ENCODE data around the gene ALOX12B. TPM values are rescaled to one million over a fixed set of nuclear protein-coding genes. Genes with fewer than 3 reads are reported as not detected.

ALOX12B gene
- polyA plus RNA-seq (2013, experiment 1 of 2), result not detected
- not detected for polyA plus RNA-seq (2013, experiment 2 of 2)

DNA sequence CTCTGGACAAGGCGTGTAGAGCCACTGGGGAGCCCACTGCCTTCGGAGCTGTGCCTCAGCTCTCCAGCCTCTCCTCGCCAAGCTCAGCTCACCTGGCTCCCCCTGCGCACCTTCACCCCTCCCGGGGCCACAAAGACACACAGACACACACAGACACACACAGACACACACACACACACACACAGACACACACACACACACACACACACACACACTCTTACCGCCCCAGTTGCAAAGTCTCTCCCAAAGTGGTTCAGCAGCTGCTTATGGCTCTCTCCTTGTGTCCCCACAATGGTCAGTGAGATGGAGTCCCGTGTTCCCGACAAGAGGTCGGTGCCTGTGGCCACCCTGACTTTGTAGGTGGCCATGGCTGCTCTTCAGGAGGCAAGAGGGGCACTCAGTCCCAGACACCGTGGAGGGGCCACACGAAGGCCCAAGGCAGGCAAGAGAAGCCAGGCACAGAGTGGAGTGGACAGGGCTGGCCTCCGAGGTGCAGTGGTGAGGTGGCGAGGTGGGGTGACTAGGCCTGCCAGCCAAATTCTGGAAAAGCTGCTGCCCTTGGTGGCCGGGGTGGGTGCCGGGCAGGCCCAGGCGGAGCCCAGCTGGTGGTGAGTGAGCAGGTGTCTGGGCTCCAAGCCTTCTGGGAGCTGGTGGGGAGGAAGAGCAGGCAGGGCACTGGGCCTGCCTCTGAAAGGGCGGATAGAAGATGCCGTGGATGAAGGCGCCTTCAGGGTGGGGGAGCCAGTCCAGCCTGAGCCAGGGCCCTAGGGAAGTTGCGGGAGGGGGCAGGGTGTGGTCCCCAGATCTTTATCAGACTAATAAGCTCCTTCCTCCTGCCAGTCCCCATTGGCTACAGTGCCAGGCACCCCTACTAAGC, at the start of gene ALOX12B:
ALOX12B (minus strand) TSS at position 642 of the 877 bp plus-strand sequence; CDS start at position 368, 274 bp downstream.
- Histone ChIP-seq H3K36me3 (ENCODE audit: control insufficient read depth, insufficient read depth, low read length) (no peaks in the 10 kb centered on the region), H3K9me3 (ENCODE audit: control insufficient read depth, low read length) (no peaks in the 10 kb centered on the region), H3K27ac (ENCODE audit: low read depth, low read length, severe bottlenecking) (no peak within 1 kb of the TSS), H3K4me1 (ENCODE audit: control insufficient read depth, insufficient read depth, low read length, poor library complexity, severe bottlenecking) (no peaks in the 10 kb centered on the region), H3K4me3 (ENCODE audit: extremely low read depth, insufficient read depth, low read length, poor library complexity, severe bottlenecking) (no peak within 1 kb of the TSS)
- WGBS, 2 experiments (ENCODE audit: insufficient coverage in 2 of 2), result 86 to 88% methylated on average over 11 to 18 of the region's 20 CpGs

DNA sequence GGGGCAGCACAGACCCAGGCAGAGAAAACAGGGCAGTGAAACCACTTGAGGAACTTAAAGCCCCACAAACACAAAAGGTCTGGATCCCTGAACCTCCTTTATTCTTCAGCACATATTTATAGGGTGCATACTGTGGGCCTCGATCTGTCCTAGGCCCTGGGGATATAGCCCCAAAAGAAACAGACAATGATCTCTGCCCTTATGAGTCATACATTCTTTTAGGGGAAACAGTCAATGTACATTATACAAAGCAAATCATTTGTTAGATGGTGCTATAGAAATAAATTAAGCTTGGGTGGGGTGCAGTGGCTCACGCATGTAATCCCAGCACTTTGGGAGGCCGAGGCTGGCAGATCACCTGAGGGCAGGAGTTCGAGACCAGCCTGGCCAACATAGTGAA, 46.4 kb upstream of the ALOX12B start:
- Histone ChIP-seq H3K4me1 (ENCODE audit: control insufficient read depth, insufficient read depth, low read length, poor library complexity, severe bottlenecking) (peaks cover 12% of the 10 kb centered on the region), H3K27ac (ENCODE audit: low read depth, low read length, severe bottlenecking) (peak overlapping the region; percentile 45), H3K4me3 (ENCODE audit: extremely low read depth, insufficient read depth, low read length, poor library complexity, severe bottlenecking) (no peak overlapping the region), H3K36me3 (ENCODE audit: control insufficient read depth, insufficient read depth, low read length) (no peaks in the 10 kb centered on the region), H3K9me3 (ENCODE audit: control insufficient read depth, low read length) (no peaks in the 10 kb centered on the region)
- WGBS, 2 experiments (ENCODE audit: insufficient coverage in 2 of 2), result 86 to 95% methylated on average over 3 to 4 of the region's 4 CpGs

DNA sequence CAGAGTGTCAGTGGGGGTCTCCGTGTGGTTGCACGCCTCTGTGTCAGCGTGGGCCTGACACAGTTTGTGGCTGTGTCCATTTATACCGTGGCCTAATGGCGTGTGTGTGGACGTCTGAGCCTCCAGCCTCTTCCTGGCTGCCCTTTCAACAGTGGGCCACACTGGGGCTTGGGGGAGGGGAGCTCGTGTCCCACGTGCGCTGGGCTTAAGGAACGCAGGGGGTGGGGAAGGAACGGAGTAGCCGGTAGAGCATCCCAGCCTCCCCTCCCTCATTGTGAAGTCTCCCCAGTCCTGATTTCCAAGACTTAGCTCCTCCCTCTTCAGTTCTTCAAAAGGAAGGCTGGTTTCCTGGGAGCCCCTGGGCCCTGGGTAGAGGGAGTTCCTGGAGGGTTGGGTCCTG, 45.9 kb upstream of the ALOX12B start:
- no peaks in the 10 kb centered on the region for H3K36me3 ChIP-seq (ENCODE audit: control insufficient read depth, insufficient read depth, low read length)
- peaks cover 12% of the 10 kb centered on the region for H3K4me1 ChIP-seq (ENCODE audit: control insufficient read depth, insufficient read depth, low read length, poor library complexity, severe bottlenecking)
- WGBS, 2 experiments (ENCODE audit: insufficient coverage in 2 of 2), result 67 to 75% methylated on average over 5 to 10 of the region's 12 CpGs
- H3K9me3 ChIP-seq (ENCODE audit: control insufficient read depth, low read length), result no peaks in the 10 kb centered on the region
- peak overlapping the region; percentile 45 for H3K27ac ChIP-seq (ENCODE audit: low read depth, low read length, severe bottlenecking)
- no peak overlapping the region for H3K4me3 ChIP-seq (ENCODE audit: extremely low read depth, insufficient read depth, low read length, poor library complexity, severe bottlenecking)

DNA sequence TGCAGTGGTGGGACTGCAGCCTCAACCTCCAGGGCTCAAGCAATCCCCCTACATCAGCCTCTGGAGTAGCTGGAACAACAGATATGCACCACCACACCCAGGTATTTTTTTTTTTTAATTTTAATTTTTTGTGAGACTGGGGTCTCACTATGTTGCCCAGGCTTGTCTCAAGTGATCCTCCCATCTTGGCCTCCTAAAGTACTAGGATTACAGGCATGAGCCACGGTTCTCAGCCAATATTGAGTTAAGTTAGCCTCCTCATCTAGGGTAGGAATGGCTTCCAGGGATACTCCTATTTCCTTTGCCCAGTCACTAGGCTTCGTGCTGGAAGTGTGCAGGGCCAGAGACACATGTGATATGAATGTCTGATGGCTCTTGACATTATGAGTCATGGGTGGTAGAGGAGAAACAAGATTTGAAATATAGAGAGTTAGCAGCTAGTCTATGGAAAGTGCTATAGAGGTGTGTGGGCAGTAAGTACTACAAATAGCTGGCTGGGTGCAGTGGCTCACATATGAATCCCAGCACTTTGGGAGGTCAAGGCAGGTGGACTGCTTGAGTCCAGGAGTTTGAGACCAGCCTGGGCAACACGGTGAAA, 44.4 kb upstream of the ALOX12B start:
- Histone ChIP-seq H3K4me3 (ENCODE audit: extremely low read depth, insufficient read depth, low read length, poor library complexity, severe bottlenecking) (no peak overlapping the region), H3K9me3 (ENCODE audit: control insufficient read depth, low read length) (no peaks in the 10 kb centered on the region), H3K36me3 (ENCODE audit: control insufficient read depth, insufficient read depth, low read length) (no peaks in the 10 kb centered on the region), H3K4me1 (ENCODE audit: control insufficient read depth, insufficient read depth, low read length, poor library complexity, severe bottlenecking) (peaks cover 13% of the 10 kb centered on the region), H3K27ac (ENCODE audit: low read depth, low read length, severe bottlenecking) (no peak overlapping the region)
- 94 to 100% methylated on average over 1 to 2 of the region's 3 CpGs for WGBS, 2 experiments (ENCODE audit: insufficient coverage in 2 of 2)

DNA sequence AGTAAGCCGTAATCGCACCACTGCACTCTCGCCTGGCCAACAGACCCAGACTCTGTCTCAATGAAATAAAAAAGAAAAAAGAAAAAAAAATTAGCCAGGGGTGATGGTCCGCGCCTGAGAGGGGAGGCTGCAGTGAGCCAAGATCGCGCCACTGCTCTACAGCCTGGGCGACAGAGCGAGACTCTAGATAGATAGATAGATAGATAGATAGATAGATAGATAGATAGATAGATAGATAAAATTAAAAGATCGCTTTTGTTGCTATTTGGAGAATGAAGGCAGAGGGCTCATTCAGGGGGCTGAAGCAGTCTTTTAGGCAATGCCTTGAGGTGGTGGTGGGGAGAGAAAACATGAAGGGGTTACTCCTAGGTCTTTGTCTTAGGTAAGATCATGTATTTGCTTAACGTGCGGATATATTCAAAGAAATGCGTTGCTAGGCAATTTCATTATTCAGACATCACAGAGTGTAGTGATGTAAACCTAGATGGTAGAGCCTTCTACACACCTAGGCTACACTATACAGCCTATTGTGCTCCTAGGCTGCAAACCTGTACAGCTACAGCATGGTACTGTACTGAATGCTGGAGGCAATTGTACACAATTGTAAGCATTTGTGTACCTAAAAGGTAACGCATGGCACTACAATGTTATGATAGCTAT, 40.7 kb upstream of the ALOX12B start:
- peaks cover 23% of the 10 kb centered on the region for H3K4me1 ChIP-seq (ENCODE audit: control insufficient read depth, insufficient read depth, low read length, poor library complexity, severe bottlenecking)
- H3K4me3 ChIP-seq (ENCODE audit: extremely low read depth, insufficient read depth, low read length, poor library complexity, severe bottlenecking), result no peak overlapping the region
- H3K27ac ChIP-seq (ENCODE audit: low read depth, low read length, severe bottlenecking), result no peak overlapping the region
- WGBS, 2 experiments (ENCODE audit: insufficient coverage in 2 of 2), result 89 to 94% methylated on average over 8 to 9 of the region's 14 CpGs
- no peaks in the 10 kb centered on the region for H3K9me3 ChIP-seq (ENCODE audit: control insufficient read depth, low read length)
- H3K36me3 ChIP-seq (ENCODE audit: control insufficient read depth, insufficient read depth, low read length), result no peaks in the 10 kb centered on the region

DNA sequence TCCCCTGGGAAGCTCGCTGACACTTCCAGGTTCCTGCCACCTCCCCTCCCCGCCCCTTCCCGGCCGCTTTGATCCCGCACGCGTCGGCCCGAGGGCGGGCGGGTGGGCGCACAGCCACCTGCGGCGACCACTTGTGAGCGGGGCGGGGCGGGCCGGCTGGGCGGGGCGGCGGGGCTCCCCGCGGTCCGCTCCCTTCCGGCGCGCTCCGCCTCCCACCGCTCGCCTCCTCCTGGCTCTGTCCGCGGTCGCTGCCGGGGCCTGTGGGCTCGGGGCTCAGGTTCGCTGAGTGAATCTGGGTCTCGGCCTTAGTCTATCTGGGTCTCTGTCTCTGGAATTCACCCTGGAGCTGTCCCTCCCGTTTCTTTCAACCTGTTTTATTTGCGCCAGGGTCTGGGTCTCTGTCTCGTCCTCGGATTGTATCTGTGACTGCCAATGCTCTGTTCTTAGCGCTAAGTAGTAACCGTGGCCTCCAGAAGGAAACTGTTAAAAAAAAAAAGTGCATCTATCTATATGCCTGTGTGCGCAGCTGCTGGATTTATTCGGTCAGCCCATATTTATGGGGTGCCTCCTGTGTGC, 39.1 kb upstream of the ALOX12B start:
- 0 to 1% methylated on average over 33 to 34 of the region's 45 CpGs for WGBS, 2 experiments (ENCODE audit: insufficient coverage in 2 of 2)

DNA sequence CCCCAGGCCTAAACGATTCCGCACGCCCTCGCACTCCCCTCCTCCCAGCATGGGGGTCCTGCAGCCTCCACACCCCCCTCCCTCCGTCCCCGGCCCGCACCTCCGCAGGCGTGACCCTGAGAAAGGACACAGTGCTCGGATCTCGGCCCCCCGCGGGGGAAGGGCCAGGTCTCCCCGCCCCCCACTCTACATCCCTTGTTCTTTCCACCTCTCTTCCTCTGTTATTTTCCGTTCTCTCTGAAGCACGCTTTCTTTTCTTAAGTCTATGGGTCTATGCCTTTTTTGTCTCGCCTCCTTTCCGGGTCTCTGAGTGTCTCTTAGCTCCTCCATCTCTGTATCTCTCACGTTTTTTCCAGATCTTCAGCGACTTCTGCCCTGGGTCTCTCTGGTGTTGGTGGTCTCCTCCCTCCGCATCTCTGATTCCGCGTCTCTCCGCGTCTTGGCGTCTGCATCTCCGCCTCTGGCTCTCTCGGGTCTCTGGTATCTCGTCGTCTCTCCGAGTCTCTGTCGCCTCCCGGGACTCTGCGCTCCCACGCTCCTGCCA, 38.5 kb upstream of the ALOX12B start:
- Histone ChIP-seq H3K9me3 (ENCODE audit: control insufficient read depth, low read length) (no peaks in the 10 kb centered on the region), H3K4me1 (ENCODE audit: control insufficient read depth, insufficient read depth, low read length, poor library complexity, severe bottlenecking) (peaks cover 23% of the 10 kb centered on the region), H3K36me3 (ENCODE audit: control insufficient read depth, insufficient read depth, low read length) (no peaks in the 10 kb centered on the region), H3K4me3 (ENCODE audit: extremely low read depth, insufficient read depth, low read length, poor library complexity, severe bottlenecking) (peak overlapping the region; percentile 66), H3K27ac (ENCODE audit: low read depth, low read length, severe bottlenecking) (no peak overlapping the region)
- 0 to 1% methylated on average over 20 to 27 of the region's 35 CpGs for WGBS, 2 experiments (ENCODE audit: insufficient coverage in 2 of 2)

More for the DNA sequence above, 39.1 kb upstream of the ALOX12B start:
- Histone ChIP-seq H3K4me1 (ENCODE audit: control insufficient read depth, insufficient read depth, low read length, poor library complexity, severe bottlenecking) (peaks cover 23% of the 10 kb centered on the region), H3K9me3 (ENCODE audit: control insufficient read depth, low read length) (no peaks in the 10 kb centered on the region), H3K36me3 (ENCODE audit: control insufficient read depth, insufficient read depth, low read length) (no peaks in the 10 kb centered on the region), H3K27ac (ENCODE audit: low read depth, low read length, severe bottlenecking) (no peak overlapping the region), H3K4me3 (ENCODE audit: extremely low read depth, insufficient read depth, low read length, poor library complexity, severe bottlenecking) (peak overlapping the region; percentile 66)

DNA sequence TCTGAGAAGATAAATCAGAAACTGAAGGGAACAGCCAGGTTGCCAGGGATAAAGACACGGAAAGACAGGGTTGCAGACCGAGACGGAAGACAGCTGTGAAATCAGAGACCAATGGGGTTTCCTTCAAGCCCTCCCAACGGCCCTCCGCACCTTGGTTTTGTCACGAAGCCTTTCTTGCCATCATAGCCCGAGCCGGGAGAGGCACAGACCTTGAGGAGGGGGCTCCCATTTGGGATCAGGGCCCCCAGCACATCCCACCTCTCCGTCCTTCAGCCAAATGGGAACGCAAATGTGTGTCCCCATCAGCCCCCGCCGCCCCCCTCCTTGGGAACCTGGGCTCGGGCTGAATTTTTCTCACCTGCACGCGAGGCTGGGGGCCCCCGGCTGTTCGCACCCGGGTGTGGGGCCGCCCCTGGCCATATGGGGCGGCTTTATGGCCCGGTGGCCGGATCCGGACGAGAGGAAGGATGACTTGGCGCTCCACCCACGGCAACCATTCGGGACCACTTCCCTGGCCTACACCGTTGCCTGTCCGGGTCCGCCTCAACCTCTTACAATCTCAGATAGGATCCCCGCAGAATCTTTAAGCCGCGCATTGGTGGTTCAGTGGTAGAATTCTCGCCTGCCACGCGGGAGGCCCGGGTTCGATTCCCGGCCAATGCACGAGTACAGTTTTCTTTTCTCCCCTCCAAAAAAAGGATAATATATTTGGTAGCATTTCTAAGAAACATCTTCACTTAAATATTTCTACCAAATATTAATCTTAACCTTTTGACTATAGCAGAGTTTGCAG, 37.8 kb upstream of the ALOX12B start:
- Histone ChIP-seq H3K4me1 (ENCODE audit: control insufficient read depth, insufficient read depth, low read length, poor library complexity, severe bottlenecking) (peaks cover 23% of the 10 kb centered on the region), H3K4me3 (ENCODE audit: extremely low read depth, insufficient read depth, low read length, poor library complexity, severe bottlenecking) (peak overlapping the region; percentile 66), H3K36me3 (ENCODE audit: control insufficient read depth, insufficient read depth, low read length) (no peaks in the 10 kb centered on the region), H3K27ac (ENCODE audit: low read depth, low read length, severe bottlenecking) (no peak overlapping the region), H3K9me3 (ENCODE audit: control insufficient read depth, low read length) (no peaks in the 10 kb centered on the region)
- 0 to 1% methylated on average over 28 to 33 of the region's 40 CpGs for WGBS, 2 experiments (ENCODE audit: insufficient coverage in 2 of 2)

DNA sequence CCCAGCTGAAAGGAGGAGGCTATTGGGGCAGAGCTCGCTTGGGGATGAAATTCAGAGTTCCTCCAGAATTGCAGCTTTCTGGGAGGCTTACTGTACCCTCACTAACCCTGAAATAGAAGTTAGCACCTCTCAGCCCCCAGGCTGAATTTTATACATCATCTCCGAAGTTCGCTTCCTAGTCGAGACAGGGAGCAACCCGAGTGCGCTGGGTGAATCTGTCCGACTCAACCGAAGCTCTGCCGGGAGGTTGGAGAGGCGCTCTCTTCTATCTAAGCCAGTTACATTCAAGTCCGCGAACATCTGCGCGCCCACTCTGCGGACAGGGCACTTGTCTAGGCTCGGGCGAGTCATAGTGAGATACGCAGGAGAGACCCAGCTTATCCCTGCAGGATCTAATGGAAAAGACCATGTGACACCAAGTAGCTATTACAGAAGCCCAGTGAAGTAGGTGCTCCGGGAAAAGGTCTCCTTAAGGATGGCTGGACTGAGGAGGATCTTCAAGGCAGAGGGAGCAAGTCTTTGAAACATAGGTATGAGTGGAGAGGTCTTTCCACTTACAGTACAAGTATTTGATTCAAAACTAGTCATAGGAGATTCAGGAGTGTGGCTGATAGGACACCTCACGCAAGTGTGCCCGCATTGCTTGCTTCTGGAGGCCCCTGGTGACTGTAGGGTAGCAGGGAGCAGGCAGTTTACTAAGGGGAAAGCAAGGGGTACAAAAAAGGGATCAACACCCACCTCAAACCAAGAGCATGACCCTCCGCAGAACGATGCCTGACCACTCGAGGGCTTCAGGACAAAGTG, 37.0 kb upstream of the ALOX12B start:
- WGBS, 2 experiments (ENCODE audit: insufficient coverage in 2 of 2), result 1 to 5% methylated on average over 20 to 24 of the region's 24 CpGs
- H3K36me3 ChIP-seq (ENCODE audit: control insufficient read depth, insufficient read depth, low read length), result no peaks in the 10 kb centered on the region
- H3K27ac ChIP-seq (ENCODE audit: low read depth, low read length, severe bottlenecking), result no peak overlapping the region
- no peaks in the 10 kb centered on the region for H3K9me3 ChIP-seq (ENCODE audit: control insufficient read depth, low read length)
- H3K4me1 ChIP-seq (ENCODE audit: control insufficient read depth, insufficient read depth, low read length, poor library complexity, severe bottlenecking), result peaks cover 23% of the 10 kb centered on the region
- H3K4me3 ChIP-seq (ENCODE audit: extremely low read depth, insufficient read depth, low read length, poor library complexity, severe bottlenecking), result peak overlapping the region; percentile 66
